ENCODE data around the gene CALR. TPM values are rescaled to one million over a fixed set of nuclear protein-coding genes. Genes with fewer than 3 reads are reported as not detected.

CALR gene
- polyA plus RNA-seq, 1 donor (not counting 4 experiments of a cell fraction or from before 2014, with no cell fraction given): 899 TPM

DNA sequence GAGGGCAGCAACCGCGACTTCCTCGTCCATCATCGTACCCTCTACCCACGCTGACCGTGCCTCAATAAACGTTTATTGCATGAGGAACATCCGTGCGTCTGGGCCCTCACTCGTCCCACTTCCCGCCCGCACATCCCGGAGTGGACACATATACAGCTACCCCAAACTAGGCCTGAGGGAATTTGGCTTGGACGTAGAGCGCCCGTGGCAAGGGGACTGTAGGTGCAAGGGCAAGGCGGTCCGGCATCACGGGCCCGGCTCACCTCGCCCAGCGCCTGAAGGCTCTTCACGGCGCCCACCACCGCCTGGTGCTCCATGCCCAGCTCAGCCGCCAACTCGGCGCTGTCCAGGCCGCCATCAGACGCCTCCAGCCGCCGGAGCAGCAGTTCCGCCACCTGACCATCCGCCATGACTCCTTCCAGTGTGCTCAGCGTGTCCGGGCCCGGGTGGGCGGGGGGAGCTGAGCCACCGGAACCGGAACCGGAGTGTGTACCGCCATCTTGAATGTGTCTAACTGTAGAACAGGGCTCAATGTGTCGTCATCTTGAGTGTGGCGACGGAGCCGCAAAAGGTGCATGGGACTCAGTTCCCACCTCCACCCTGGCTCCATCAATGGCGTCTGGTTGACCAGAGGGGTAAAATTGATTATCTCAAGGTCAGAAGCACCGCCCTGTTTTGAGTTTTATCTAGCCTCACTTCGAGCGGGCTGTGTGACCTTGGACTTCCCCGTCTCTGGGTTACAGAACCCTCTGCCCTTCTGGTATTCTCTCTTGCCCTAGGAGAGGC, 4.9 kb upstream of the CALR start, which contains the start of gene FARSA:
Gene FARSA (minus strand): TSS at position 425 of the 786 bp plus-strand sequence. CDS start 15 bp downstream, at position 410.
- peaks cover 13% of the 10 kb centered on the region for H3K4me1 ChIP-seq (ENCODE audit: control insufficient read depth, extremely low read depth, insufficient read depth, low read length)
- H4K20me1 ChIP-seq (ENCODE audit: control insufficient read depth, extremely low read depth, insufficient read depth, low read length): no peaks in the 10 kb centered on the region
- dilution Hi-C loops (cut with MboI; ENCODE audit: extremely low pct_ligation_motif_present, low sequenced_read_pairs): no loop called here
- peak within 1 kb of the TSS; percentile 80 to 98 (median 82) for H3K4me3 ChIP-seq (ENCODE audit: control insufficient read depth in 2 of 3, extremely low read depth in 1 of 3, insufficient read depth in 2 of 3, low read depth in 1 of 3, low read length in 3 of 3)
- H3K4me2 ChIP-seq (ENCODE audit: control insufficient read depth, extremely low read depth, insufficient read depth, low read depth, low read length): peak within 1 kb of the TSS; percentile 97
- H3K9me1 ChIP-seq (ENCODE audit: control insufficient read depth, extremely low read depth, insufficient read depth, low read length): no peaks in the 10 kb centered on the region
- TF ChIP-seq, protein P1, sequence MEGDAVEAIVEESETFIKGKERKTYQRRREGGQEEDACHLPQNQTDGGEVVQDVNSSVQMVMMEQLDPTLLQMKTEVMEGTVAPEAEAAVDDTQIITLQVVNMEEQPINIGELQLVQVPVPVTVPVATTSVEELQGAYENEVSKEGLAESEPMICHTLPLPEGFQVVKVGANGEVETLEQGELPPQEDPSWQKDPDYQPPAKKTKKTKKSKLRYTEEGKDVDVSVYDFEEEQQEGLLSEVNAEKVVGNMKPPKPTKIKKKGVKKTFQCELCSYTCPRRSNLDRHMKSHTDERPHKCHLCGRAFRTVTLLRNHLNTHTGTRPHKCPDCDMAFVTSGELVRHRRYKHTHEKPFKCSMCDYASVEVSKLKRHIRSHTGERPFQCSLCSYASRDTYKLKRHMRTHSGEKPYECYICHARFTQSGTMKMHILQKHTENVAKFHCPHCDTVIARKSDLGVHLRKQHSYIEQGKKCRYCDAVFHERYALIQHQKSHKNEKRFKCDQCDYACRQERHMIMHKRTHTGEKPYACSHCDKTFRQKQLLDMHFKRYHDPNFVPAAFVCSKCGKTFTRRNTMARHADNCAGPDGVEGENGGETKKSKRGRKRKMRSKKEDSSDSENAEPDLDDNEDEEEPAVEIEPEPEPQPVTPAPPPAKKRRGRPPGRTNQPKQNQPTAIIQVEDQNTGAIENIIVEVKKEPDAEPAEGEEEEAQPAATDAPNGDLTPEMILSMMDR (optimal IDR thresholded peaks at IDR 0.05 in 1 of 3, IDR thresholded peaks at IDR 0.05 in 1 of 3, conservative IDR thresholded peaks at IDR 0.05 in 1 of 3; ENCODE audit: extremely low read depth in 1 of 3, insufficient read depth in 2 of 3, low read length in 3 of 3): no peak
- no peak for TF ChIP-seq EZH2 (IDR thresholded peaks at IDR 0.05; ENCODE audit: low read length)
- H3K36me3 ChIP-seq (ENCODE audit: control insufficient read depth in 2 of 2, extremely low read depth in 1 of 2, insufficient read depth in 2 of 2, low read length in 2 of 2): peaks cover 20 to 21% of the 10 kb centered on the region in 2 experiments
- H3K27ac ChIP-seq (ENCODE audit: control insufficient read depth, insufficient read depth, low read length): peak within 1 kb of the TSS; percentile 75
- peak within 1 kb of the TSS; percentile 92 for H3K9ac ChIP-seq (ENCODE audit: control insufficient read depth, extremely low read depth, insufficient read depth, low read length)
- FAIRE-seq: no peak
- H3K27me3 ChIP-seq (ENCODE audit: control insufficient read depth, extremely low read depth, insufficient read depth, low read length): no peaks in the 10 kb centered on the region
- no peak for DNase-seq (ENCODE audit: low read depth, low spot score)
- H3K9me3 ChIP-seq (ENCODE audit: control insufficient read depth, low read depth, low read length): no peaks in the 10 kb centered on the region
- peak within 1 kb of the TSS; percentile 83 for H2AFZ ChIP-seq (ENCODE audit: control insufficient read depth, low read length)
- H3K79me2 ChIP-seq (ENCODE audit: control insufficient read depth, insufficient read depth, low read length): peaks cover 37% of the 10 kb centered on the region

DNA sequence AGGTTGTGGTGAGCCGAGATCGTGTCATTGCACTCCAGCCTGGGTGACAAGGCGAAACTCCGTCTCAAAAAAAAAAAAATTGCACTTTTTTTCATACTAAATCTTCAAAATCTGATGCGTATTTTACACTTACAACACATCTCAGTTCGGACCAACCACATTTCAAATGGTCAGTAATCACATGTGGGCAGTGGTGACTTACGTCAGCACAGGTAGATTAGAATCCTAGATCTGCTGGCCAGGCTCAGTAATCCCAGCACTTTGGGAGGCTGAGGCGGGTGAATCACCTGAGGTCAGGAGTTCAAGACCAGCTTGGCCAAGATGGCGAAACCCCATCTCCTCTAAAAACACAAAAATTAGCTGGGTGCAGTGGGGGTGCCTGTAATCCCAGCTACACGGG, 3.3 kb upstream of the CALR start:
- no peak overlapping the region for H3K4me3 ChIP-seq (ENCODE audit: control insufficient read depth in 2 of 3, extremely low read depth in 1 of 3, insufficient read depth in 2 of 3, low read depth in 1 of 3, low read length in 3 of 3)
- no peak overlapping the region for H3K27ac ChIP-seq (ENCODE audit: control insufficient read depth, insufficient read depth, low read length)
- peaks cover 19% of the 10 kb centered on the region for H3K4me1 ChIP-seq (ENCODE audit: control insufficient read depth, extremely low read depth, insufficient read depth, low read length)
- DNase-seq (ENCODE audit: low read depth, low spot score) (no peak), FAIRE-seq (no peak)
- H3K9me1 ChIP-seq (ENCODE audit: control insufficient read depth, extremely low read depth, insufficient read depth, low read length): peaks cover 2% of the 10 kb centered on the region
- no peak overlapping the region for H3K4me2 ChIP-seq (ENCODE audit: control insufficient read depth, extremely low read depth, insufficient read depth, low read depth, low read length)
- peaks cover 48% of the 10 kb centered on the region for H3K79me2 ChIP-seq (ENCODE audit: control insufficient read depth, insufficient read depth, low read length)
- H3K27me3 ChIP-seq (ENCODE audit: control insufficient read depth, extremely low read depth, insufficient read depth, low read length): no peaks in the 10 kb centered on the region
- no peaks in the 10 kb centered on the region for H3K9me3 ChIP-seq (ENCODE audit: control insufficient read depth, low read depth, low read length)
- dilution Hi-C loops (cut with MboI; ENCODE audit: extremely low pct_ligation_motif_present, low sequenced_read_pairs): no loop called here
- TF ChIP-seq EZH2 (IDR thresholded peaks at IDR 0.05; ENCODE audit: low read length): no peak
- TF ChIP-seq, protein P1 (optimal IDR thresholded peaks at IDR 0.05 in 1 of 3, IDR thresholded peaks at IDR 0.05 in 1 of 3, conservative IDR thresholded peaks at IDR 0.05 in 1 of 3; ENCODE audit: extremely low read depth in 1 of 3, insufficient read depth in 2 of 3, low read length in 3 of 3): no peak
- H2AFZ ChIP-seq (ENCODE audit: control insufficient read depth, low read length): no peak overlapping the region
- peaks cover 16 to 18% of the 10 kb centered on the region in 2 experiments for H3K36me3 ChIP-seq (ENCODE audit: control insufficient read depth in 2 of 2, extremely low read depth in 1 of 2, insufficient read depth in 2 of 2, low read length in 2 of 2)
- peaks cover 9% of the 10 kb centered on the region for H4K20me1 ChIP-seq (ENCODE audit: control insufficient read depth, extremely low read depth, insufficient read depth, low read length)
- H3K9ac ChIP-seq (ENCODE audit: control insufficient read depth, extremely low read depth, insufficient read depth, low read length): no peak overlapping the region

Measured in keratinocyte (primary cell).